ENCODE data around the gene SAPCD2. TPM values are rescaled to one million over a fixed set of nuclear protein-coding genes. Genes with fewer than 3 reads are reported as not detected.

The SAPCD2 gene
- total and polyA plus RNA-seq, 9 of the 15 experiments (the other 6 are each of a cell fraction or from before 2014, with no cell fraction given), result 3.4 to 91.8 (median 18.8) TPM

- no peak for TF ChIP-seq ZNF318 (IDR thresholded peaks at IDR 0.05; ENCODE audit: borderline replicate concordance in 1 of 2, low read depth in 1 of 2)
- TF ChIP-seq IRF1 (CRISPR knock-in tag; IDR thresholded peaks at IDR 0.05; ENCODE audit: borderline replicate concordance), result no peak
- no peak for TF ChIP-seq ASH1L (IDR thresholded peaks at IDR 0.05; ENCODE audit: borderline replicate concordance, low read depth, partially characterized antibody)
- no peak for TF ChIP-seq CCAR2 (IDR thresholded peaks at IDR 0.05; ENCODE audit: low read depth, low read length)
- TF ChIP-seq XRCC5 (IDR thresholded peaks at IDR 0.05; ENCODE audit: low read depth, low read length), result 0 out of 2 replicates have a peak, but pooled peaks have one; percentile 43
- 0 out of 2 replicates have a peak, but pooled peaks have one; percentile 11 for TF ChIP-seq ZBTB12 (CRISPR knock-in tag; IDR thresholded peaks at IDR 0.05)
- TF ChIP-seq CXXC5 (CRISPR knock-in tag; IDR thresholded peaks at IDR 0.05), result peak; percentile 96
- TF ChIP-seq YBX1 (IDR thresholded peaks at IDR 0.05), result no peak
- peak in 1 of 2 experiments; percentile 90; a peak in 1 of 4 replicates for TF ChIP-seq CSDE1 (IDR thresholded peaks at IDR 0.05)
- no peak for TF ChIP-seq MBD2 (IDR thresholded peaks at IDR 0.05; ENCODE audit: borderline replicate concordance, low read depth)
- no peak for TF ChIP-seq ZNF253 (CRISPR knock-in tag; conservative IDR thresholded peaks at IDR 0.05)
- no peak for TF ChIP-seq ZNF445 (CRISPR knock-in tag; IDR thresholded peaks at IDR 0.05; ENCODE audit: low read depth)
- TF ChIP-seq CREB1 (IDR thresholded peaks at IDR 0.05), result peak; percentile 87
- peak; percentile 92 for TF ChIP-seq CREB1 (CRISPR knock-in tag; IDR thresholded peaks at IDR 0.05)
- no peak for TF ChIP-seq MTA1 (IDR thresholded peaks at IDR 0.05; ENCODE audit: borderline replicate concordance)
- TF ChIP-seq CC2D1A (IDR thresholded peaks at IDR 0.05), result no peak
- TF ChIP-seq ZNF140 (CRISPR knock-in tag; IDR thresholded peaks at IDR 0.05), result no peak
Observed at GRCh38 chr9:137086531-137087408, 16.4 kb upstream of the SAPCD2 start, which contains the start of gene MAN1B1 (continued).

All from K562 (cell line).